GM18909 (cell line): ENCODE results near the gene MAP2.

Source experiments
- ATAC-seq: cut with Tn5 transposase; IDR thresholded peaks from one replicate; pipeline ENCODE4 v1.9.1; 2021; ENCODE audit warnings: mild to moderate bottlenecking; ENCODE audit not compliant: unreplicated experiment, poor library complexity

MAP2 gene

GRCh38 chr2:209422191-209422754, 1.6 kb upstream of the MAP2 start:
- ATAC-seq = no peak

GRCh38 chr2:209424199-209424701, 403 bp downstream of the MAP2 start:
- ATAC-seq = peak; percentile 23

GRCh38 chr2:209424781-209425470, 1.1 kb downstream of the MAP2 start:
- ATAC-seq = no peak

- peak; percentile 41 for ATAC-seq
Measured at GRCh38 chr2:209425471-209426071, 1.7 kb downstream of the MAP2 start.

GRCh38 chr2:209426432-209426831, 2.6 kb downstream of the MAP2 start:
- ATAC-seq = no peak

- ATAC-seq = no peak
Measured at GRCh38 chr2:209431701-209432100, 7.9 kb downstream of the MAP2 start.

GRCh38 chr2:209441541-209441940, 17.7 kb downstream of the MAP2 start:
- ATAC-seq = no peak

GRCh38 chr2:209442939-209443338, 19.1 kb downstream of the MAP2 start:
- no peak for ATAC-seq

GRCh38 chr2:209445485-209445884, 21.6 kb downstream of the MAP2 start:
- ATAC-seq = no peak

GRCh38 chr2:209451209-209451834, 27.5 kb downstream of the MAP2 start:
- no peak for ATAC-seq

GRCh38 chr2:209456489-209456888, 32.6 kb downstream of the MAP2 start:
- ATAC-seq = no peak

GRCh38 chr2:209458008-209458979, 34.4 kb downstream of the MAP2 start:
- ATAC-seq = no peak

GRCh38 chr2:209459359-209459758, 35.5 kb downstream of the MAP2 start:
- no peak for ATAC-seq

- no peak for ATAC-seq
Measured at GRCh38 chr2:209460151-209460761, 36.4 kb downstream of the MAP2 start.

GRCh38 chr2:209463226-209463625, 39.4 kb downstream of the MAP2 start:
- ATAC-seq = no peak

- no peak for ATAC-seq
Measured at GRCh38 chr2:209463835-209464234, 40.0 kb downstream of the MAP2 start.

- no peak for ATAC-seq
Measured at GRCh38 chr2:209468846-209469245, 45.0 kb downstream of the MAP2 start.

- ATAC-seq = no peak
Measured at GRCh38 chr2:209469481-209469880, 45.6 kb downstream of the MAP2 start.

GRCh38 chr2:209470466-209470865, 46.6 kb downstream of the MAP2 start:
- no peak for ATAC-seq

GRCh38 chr2:209471037-209471436, 47.2 kb downstream of the MAP2 start:
- no peak for ATAC-seq
